Osteocyte (in vitro differentiated cells): Measurements from ENCODE around the gene ATP5F1B. TPM values are rescaled to one million over a fixed set of nuclear protein-coding genes. Genes with fewer than 3 reads are reported as not detected.

ENCODE experiments used
- DNase-seq: peaks from one replicate; pipeline ENCODE4 v3.0.0; 2021; ENCODE audit warnings: mixed read lengths; ENCODE audit not compliant: unreplicated experiment; ENCODE audit errors: extremely low spot score
- H3K27ac Mint-ChIP-seq: one replicate; pipeline ENCODE4 v1.8.0; 2021; ENCODE audit warnings: mild to moderate bottlenecking, mixed read lengths; ENCODE audit not compliant: unreplicated experiment
- H3K27me3 Mint-ChIP-seq: one replicate; pipeline ENCODE4 v1.8.0; 2021; ENCODE audit warnings: mixed read lengths; ENCODE audit not compliant: unreplicated experiment
- H3K36me3 Mint-ChIP-seq: one replicate; pipeline ENCODE4 v1.8.0; 2021; ENCODE audit warnings: mixed read lengths; ENCODE audit not compliant: unreplicated experiment
- H3K4me1 Mint-ChIP-seq: one replicate; pipeline ENCODE4 v1.8.0; 2021; ENCODE audit warnings: mixed read lengths; ENCODE audit not compliant: unreplicated experiment
- H3K4me3 Mint-ChIP-seq: one replicate; pipeline ENCODE4 v1.8.0; 2021; ENCODE audit warnings: mild to moderate bottlenecking, moderate library complexity, mixed read lengths; ENCODE audit not compliant: unreplicated experiment
- H3K9me3 Mint-ChIP-seq: one replicate; pipeline ENCODE4 v1.8.0; 2021; ENCODE audit warnings: mixed read lengths; ENCODE audit not compliant: unreplicated experiment
- CTCF ChIP-seq: fragments of 200-600 bp; sonication (generic); IDR thresholded peaks from 2 replicates; pipeline ENCODE4 v1.5.0; 2021; ENCODE audit warnings: antibody characterized with exemption, mild to moderate bottlenecking, moderate library complexity
- total RNA-seq: library from RNA; stranded (reverse); gene quantifications from 2 replicates; pipeline ENCODE4 v1.2.1, GENCODE V29; 2021

ATP5F1B gene
- total RNA-seq, 1 donor from 2014 or later: 423 TPM

GRCh38 chr12:56687223-56688128 is 41.7 kb upstream of the ATP5F1B start:
- Mint-ChIP-seq H3K4me3 (peak overlapping the region; percentile 98), H3K27me3 (no peaks in the 10 kb centered on the region), H3K36me3 (peaks cover 12% of the 10 kb centered on the region), H3K27ac (peak overlapping the region; percentile 99), H3K9me3 (no peaks in the 10 kb centered on the region), H3K4me1 (peaks cover 42% of the 10 kb centered on the region)
- no peak for DNase-seq
- no peak for TF ChIP-seq CTCF

GRCh38 chr12:56684745-56685359 is 39.1 kb upstream of the ATP5F1B start:
- TF ChIP-seq CTCF: no peak
- peaks cover 50% of the 10 kb centered on the region for H3K4me1 Mint-ChIP-seq
- H3K36me3 Mint-ChIP-seq: peaks cover 15% of the 10 kb centered on the region
- H3K27me3 Mint-ChIP-seq: no peaks in the 10 kb centered on the region
- no peaks in the 10 kb centered on the region for H3K9me3 Mint-ChIP-seq
- peak; percentile 40 for DNase-seq
- peak overlapping the region; percentile 71 for H3K27ac Mint-ChIP-seq
- H3K4me3 Mint-ChIP-seq: peak overlapping the region; percentile 66

- no peak for TF ChIP-seq CTCF
- peaks cover 40% of the 10 kb centered on the region for H3K4me1 Mint-ChIP-seq
- H3K4me3 Mint-ChIP-seq: no peak overlapping the region
- H3K36me3 Mint-ChIP-seq: peaks cover 17% of the 10 kb centered on the region
- DNase-seq: no peak
- no peaks in the 10 kb centered on the region for H3K9me3 Mint-ChIP-seq
- no peaks in the 10 kb centered on the region for H3K27me3 Mint-ChIP-seq
- H3K27ac Mint-ChIP-seq: peak overlapping the region; percentile 31
Measured at GRCh38 chr12:56682323-56682722, 36.5 kb upstream of the ATP5F1B start.

GRCh38 chr12:56679883-56680575 is 34.2 kb upstream of the ATP5F1B start:
- no peaks in the 10 kb centered on the region for H3K27me3 Mint-ChIP-seq
- H3K4me1 Mint-ChIP-seq: peaks cover 29% of the 10 kb centered on the region
- H3K36me3 Mint-ChIP-seq: peaks cover 17% of the 10 kb centered on the region
- H3K9me3 Mint-ChIP-seq: no peaks in the 10 kb centered on the region
- DNase-seq: no peak
- peak overlapping the region; percentile 47 for H3K27ac Mint-ChIP-seq
- no peak overlapping the region for H3K4me3 Mint-ChIP-seq
- TF ChIP-seq CTCF: no peak
